HG03342 (cell line): Measurements from ENCODE around the gene SLC6A11.
A peak's percentile ranks its signal among the peaks of the same experiment; 100 is the strongest.

Experiments
- ATAC-seq: cut with Tn5 transposase; IDR thresholded peaks from one replicate; pipeline ENCODE4 v1.9.1; 2021; ENCODE audit warnings: mild to moderate bottlenecking, moderate library complexity; ENCODE audit not compliant: unreplicated experiment

SLC6A11 gene

DNA sequence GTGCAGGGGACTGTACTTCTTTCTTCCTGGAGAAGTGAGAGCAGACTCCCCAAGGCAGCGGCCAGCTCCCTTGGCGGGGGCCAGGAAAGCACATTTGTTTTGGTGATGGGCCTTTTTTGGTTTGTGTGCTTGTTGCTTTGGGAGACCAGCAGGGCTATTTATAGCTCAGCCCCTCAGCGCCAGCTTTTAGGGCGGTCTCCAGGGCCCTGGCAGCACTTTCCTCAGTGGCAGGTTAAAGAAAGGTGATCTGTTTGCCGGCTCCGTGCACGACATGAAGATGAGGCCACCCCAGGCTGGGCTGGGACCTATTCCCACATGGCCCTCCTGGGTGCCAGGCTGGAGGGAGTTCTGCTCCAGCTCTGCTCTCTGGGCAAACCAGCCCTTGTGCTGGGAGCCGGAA lies 21.8 kb downstream of the SLC6A11 start:
- no peak for ATAC-seq

DNA sequence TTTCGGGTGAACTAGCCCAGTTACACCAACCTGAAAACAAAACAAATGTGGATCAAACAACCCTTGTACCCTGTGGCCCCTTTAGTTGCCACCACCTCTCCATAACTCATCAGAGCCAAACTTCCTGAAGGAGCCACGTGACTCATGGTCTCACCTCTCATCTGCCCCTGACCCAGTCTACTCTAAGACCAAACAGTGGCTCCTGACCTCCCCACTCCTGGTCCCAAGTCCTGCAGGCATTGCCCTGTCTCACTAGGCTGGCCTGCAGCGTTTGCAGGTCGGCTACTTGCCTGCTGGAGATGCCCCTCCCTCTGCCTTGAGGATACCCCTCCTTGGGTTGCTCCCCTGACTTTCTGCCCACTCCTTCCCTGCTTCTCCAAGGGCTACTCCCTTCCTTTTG lies 23.1 kb downstream of the SLC6A11 start:
- no peak for ATAC-seq

DNA sequence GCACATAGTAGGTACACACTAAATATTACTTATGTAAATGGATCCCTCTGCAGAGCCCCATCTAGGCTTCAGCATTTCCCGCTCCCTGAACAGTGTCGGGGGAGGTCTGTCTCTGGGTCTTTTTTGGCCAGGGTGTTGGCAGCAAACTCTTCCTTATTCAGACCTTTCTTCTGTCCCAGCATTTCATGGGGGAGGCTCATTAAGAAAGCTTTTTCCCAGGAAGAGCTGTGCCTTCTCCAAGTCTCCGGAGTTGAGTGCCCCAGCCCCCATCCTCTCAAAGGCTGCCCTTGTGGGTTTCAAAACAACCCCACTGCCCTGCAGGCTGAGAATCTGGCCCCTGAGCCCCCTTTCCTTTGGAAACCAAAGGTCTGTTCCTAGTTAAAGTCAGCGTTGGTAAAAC lies 25.1 kb downstream of the SLC6A11 start:
- no peak for ATAC-seq

DNA sequence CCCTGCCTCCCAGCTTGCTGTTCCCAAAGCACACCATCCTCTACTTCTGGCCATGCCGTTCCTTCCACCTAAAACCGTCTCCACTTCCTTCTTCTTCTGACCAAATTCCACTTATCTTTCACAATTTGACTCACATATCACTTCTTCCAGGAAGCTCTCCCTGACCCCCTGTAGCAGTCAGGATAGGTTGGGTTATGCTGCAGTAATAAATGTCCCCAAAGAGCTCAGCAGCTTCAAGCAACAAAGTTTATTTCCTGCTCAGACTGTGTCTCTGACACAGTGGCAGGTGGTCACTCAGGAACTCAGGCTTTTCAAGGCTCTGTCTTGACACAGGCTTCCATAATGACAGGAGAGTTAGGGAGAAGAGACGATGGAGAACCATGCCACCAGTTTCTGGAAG lies 27.4 kb downstream of the SLC6A11 start:
- ATAC-seq: no peak

- no peak for ATAC-seq
Observed at GRCh38 chr3:10845001-10845761, 29.2 kb downstream of the SLC6A11 start.

DNA sequence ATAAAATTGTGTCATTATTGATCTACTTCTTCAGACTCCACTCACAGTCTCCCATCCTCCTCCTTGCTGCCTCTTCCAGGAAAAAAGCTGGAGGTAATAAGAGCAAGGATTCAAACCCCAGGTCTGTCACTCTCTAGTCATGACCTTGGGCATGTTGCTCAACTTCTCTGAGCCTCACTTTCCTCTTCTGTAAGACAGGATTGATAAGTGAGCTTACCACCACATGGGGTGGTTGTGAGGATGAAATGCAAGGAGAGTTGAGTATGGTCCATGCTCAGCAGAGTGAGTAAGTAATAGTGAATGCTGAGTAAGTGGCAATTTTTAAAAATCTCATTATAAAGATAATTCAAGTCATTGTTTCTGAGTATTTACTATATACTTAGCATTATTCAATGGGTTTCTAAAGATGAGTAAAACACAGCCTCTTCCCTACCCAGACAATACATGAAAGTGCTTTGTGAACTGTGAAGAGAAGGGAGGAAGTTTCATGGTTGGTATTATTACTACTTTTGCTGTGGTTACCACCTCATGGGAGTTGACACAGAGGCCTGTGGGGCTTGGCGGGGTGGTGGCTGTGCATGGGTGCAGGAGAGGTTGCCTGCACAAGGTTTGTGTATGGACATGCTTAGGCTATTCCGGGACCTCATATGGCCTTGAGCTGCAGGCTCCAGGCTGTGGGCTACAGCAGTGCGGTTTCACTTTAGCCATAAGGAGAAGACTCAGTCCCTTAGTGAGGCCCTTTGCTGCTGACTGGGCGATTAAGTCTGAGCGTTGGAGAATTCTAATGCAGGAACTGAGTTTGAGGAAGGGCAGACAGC lies 30.0 kb downstream of the SLC6A11 start:
- peak; percentile 82 for ATAC-seq

DNA sequence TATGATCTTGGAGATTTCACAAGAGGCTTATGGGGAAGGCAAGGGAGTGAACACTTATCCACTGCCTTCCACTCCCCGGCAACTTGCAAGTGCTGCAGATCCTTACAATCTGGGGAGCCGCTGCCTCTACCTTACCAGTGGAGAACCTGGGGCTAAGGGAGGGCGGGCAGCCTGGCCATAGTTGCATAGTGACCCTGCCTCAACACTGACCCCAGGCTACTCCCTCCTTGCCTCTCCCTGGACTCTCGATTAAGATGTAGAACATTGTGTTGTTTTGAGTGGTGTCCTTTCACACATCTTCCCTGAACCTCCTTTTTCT lies 30.6 kb downstream of the SLC6A11 start:
- no peak for ATAC-seq

DNA sequence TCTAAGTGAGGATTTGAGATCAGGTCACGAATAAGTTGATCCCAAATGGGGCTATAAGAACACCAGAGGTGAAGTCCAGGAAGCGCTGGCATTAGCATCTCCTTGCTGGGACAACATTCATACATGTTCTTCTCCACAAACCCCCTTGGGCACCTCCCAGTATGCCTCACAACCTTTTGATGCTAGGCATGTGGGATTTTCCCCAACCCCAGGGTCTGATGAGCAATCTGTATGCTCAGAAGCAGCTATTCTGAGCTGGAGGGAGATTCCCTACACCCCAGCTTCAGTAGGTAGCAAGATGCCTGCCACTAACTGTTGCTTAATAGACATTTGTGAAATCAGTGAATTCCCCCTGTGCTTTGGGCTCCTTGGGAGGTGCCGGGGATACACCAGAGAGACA lies 32.2 kb downstream of the SLC6A11 start:
- no peak for ATAC-seq

DNA sequence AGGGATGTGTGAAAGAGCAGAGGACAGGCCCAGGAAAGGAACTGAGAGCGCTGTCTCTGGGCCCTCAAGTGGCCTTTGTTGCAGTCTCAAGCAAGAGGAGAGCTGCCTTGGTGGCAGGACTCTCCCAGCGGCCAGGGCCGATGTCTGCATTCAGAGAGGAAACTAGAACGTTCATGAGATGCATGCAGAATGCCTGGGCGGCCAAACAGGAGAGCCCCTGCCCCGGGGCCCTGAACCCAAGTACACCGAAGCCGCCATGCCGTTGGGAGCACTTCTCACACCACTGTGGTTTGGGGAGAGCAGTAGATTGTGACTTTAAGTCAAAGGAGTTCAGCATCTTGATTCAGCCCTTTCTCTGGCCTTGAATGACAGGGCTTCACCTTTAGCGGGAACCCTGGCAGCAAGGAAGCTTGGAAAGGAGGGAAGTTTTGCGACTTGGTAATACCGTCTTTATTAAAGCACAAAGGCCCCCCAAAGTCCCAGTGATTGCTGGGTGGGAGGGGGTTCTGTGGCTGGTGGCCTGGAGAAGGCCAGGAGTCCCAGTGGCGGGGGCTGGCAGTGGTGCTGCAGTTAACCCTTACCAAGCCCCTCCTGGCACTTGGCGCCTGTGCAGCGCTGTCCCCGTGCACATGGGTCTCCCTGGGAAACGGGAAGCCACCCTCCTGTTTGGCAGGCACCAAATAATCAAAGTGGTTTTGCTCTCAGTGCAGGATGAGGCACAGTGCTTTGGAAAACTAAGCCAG lies 36.2 kb downstream of the SLC6A11 start:
- no peak for ATAC-seq

- ATAC-seq: no peak
Observed at GRCh38 chr3:10855083-10855870, 39.2 kb downstream of the SLC6A11 start.

- no peak for ATAC-seq
Observed at GRCh38 chr3:10855871-10856662, 40.0 kb downstream of the SLC6A11 start.

GRCh38 chr3:10857235-10857634 lies 41.2 kb downstream of the SLC6A11 start:
- ATAC-seq: no peak

GRCh38 chr3:10858091-10858490 lies 42.1 kb downstream of the SLC6A11 start:
- ATAC-seq: no peak

GRCh38 chr3:10867384-10867783 lies 51.4 kb downstream of the SLC6A11 start:
- ATAC-seq: no peak

- ATAC-seq: no peak
Observed at GRCh38 chr3:10869460-10869859, 53.4 kb downstream of the SLC6A11 start.

DNA sequence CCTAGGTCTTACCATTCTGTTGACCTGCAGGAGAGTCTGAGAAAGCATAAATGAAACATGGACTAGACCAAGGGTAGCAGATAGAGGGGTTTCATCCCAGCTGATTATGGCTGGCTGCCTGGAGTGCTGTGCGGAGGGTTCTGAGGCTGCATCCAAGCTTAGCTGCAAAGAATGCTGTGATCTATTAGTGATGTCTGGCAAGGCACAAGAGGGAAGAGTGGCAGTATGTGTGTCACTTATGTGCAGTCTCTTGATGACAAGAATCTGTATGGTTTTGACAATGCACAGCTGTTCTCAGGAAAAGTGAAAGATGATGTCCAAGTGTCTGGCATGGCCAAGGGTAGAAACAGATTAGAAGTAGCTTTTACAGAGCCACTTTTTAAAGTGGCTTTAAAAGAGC lies 54.3 kb downstream of the SLC6A11 start:
- ATAC-seq: no peak

DNA sequence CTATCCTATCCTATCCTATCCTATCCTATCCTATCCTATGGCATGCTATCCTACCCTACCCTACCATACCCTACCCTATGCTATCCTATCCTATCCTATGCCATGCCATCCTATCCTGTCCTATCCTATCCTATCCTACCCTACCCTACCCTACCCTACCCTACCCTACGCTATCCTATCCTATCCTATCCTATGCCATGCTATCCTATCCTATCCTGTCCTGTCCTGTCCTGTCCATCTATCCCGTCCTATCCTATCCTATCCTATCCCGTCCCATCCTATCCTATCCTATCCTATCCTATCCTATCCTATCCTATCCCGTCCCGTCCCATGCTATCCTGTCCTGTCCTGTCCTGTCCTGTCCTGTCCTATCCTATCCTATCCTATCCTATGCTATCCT lies 57.4 kb downstream of the SLC6A11 start:
- ATAC-seq: no peak

- no peak for ATAC-seq
Observed at GRCh38 chr3:10875914-10876313, 59.9 kb downstream of the SLC6A11 start.

DNA sequence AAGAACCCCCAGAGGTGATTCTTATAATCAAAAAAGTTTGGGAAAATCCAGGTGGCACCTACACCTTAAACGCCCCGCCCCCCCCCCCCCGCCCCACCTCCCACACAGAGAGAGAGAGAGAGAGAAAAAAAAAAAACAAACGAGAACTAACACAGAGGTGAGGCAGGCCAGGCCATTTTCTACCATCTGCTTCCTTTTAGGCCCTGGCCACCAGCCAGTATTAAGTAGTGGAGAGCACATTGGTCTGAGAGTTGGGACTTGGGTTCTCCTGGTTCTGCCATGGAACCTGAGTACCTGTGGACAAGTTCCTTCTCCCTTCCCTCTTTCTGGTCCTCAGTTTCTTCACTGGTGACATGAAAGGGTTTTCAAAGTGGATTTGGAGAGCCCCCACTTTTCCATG lies 60.6 kb downstream of the SLC6A11 start:
- no peak for ATAC-seq

DNA sequence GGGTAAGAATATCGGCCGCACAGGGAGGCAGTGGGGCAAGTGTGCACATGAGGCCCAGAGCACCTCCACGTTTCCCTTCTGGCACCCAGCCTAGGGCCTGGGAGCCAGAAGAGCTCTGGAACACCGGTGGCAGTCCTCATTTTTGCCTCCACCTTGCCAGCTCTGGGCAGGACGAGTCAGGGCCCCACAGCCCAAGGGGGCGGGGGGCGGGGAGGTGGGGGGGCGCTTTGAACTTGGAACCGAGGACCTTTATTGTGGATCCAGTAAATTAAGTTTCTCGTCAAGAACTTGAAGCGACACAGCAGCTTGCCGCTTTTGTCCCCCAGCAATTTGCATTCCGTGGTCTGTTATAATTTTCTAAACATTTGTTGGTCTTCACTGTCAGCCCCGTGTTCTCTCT lies 66.8 kb downstream of the SLC6A11 start:
- ATAC-seq: no peak
